Sigmoid colon (tissue), 7 donors: ENCODE results near the gene IFT25. TPM values are rescaled to one million over a fixed set of nuclear protein-coding genes. Genes with fewer than 3 reads are reported as not detected.

Experiments used
- DNase-seq: peaks from one replicate; pipeline ENCODE4 v3.0.0-alpha.2; 2019
- H3K27ac ChIP-seq, 4 donors: fragments of 200-600 bp; sonication (generic); one replicate each; pipeline ENCODE4 v1.5.1; 2016 to 2019; ENCODE audit warnings: mild to moderate bottlenecking in 1 of 4
- H3K27me3 ChIP-seq, 3 donors: fragments of 200-600 bp; sonication (generic); one replicate each; pipeline ENCODE4 v1.5.1; 2019; ENCODE audit warnings: mild to moderate bottlenecking in 1 of 3
- H3K36me3 ChIP-seq, 4 donors: fragments of 200-600 bp; sonication (generic); one replicate each; pipeline ENCODE4 v1.5.1; 2016 to 2019
- H3K4me1 ChIP-seq, 4 donors: fragments of 200-600 bp; sonication (generic); one replicate each; pipeline ENCODE4 v1.5.1; 2017 to 2019
- H3K4me3 ChIP-seq, 4 donors: fragments of 200-600 bp; sonication (generic); one replicate each; pipeline ENCODE4 v1.5.1; 2017 to 2019; ENCODE audit warnings: mild to moderate bottlenecking in 2 of 4, moderate library complexity in 1 of 4
- H3K9me3 ChIP-seq, 4 donors: fragments of 200-600 bp in 3 of 4; sonication (generic) in 3 of 4; one replicate each; pipeline versions ENCODE4 v1.5.1 to v1.6.1; 2013 to 2019
- CTCF ChIP-seq, 4 experiments: fragments of 450-650 bp in 3 of 4; fragments of 200-600 bp in 1 of 4; IDR thresholded peaks; one replicate each; pipeline ENCODE4 v1.5.1; 2016 to 2019; ENCODE audit warnings: antibody characterized with exemption in 4 of 4, mild to moderate bottlenecking in 3 of 4, moderate library complexity in 2 of 4
- EP300 ChIP-seq, 4 donors: sonication (generic); formaldehyde crosslinking; IDR thresholded peaks; one replicate each; pipeline ENCODE4 v1.6.1; 2017; ENCODE audit warnings: antibody characterized with exemption in 4 of 4
- POLR2A ChIP-seq, 2 donors: fragments of 450-650 bp; IDR thresholded peaks; one replicate each; pipeline ENCODE4 v1.6.1; 2016; ENCODE audit warnings: antibody characterized with exemption in 2 of 2, mild to moderate bottlenecking in 2 of 2, moderate library complexity in 2 of 2
- POLR2AphosphoS5 ChIP-seq, 4 donors: sonication (generic); formaldehyde crosslinking; IDR thresholded peaks; one replicate each; pipeline ENCODE4 v1.6.1; 2017; ENCODE audit warnings: antibody characterized with exemption in 4 of 4
- WGBS, 2 donors: extraction: QIAGEN DNeasy Blood & Tissue Kit; methylation state at CpG; one replicate each; pipeline ENCODE4 v1.1.7; 2013; 5-methylcytosine and 5-hydroxymethylcytosine counted together
- intact Hi-C: fragments of 100-400 bp; cut with DNase I; formaldehyde crosslinking; loops from one replicate; pipeline ENCODE4 v1.15.1; 2023
- polyA plus RNA-seq, 3 donors: library from polyadenylated mRNA; stranded (reverse); fragments of 200-250 nt; gene quantifications; one replicate each; pipeline ENCODE4 v1.2.3, GENCODE V29; 2013
- total RNA-seq, 4 donors: library from RNA; depleted of rRNA; stranded (reverse); fragments of >200 nt; gene quantifications; one replicate each; pipeline ENCODE4 v1.1.0, GENCODE V29; 2016
- donor health status: healthy with polysubstance abuse.
- donor health status: Bipolar disorder and iron deficiency.
- donor health status: healthy.

The IFT25 gene
- total and polyA plus RNA-seq, 7 donors, result 16.1 to 33.9 (median 25.0) TPM

- Histone ChIP-seq H3K36me3 (no peaks in the 10 kb centered on the region), H3K27ac (no peak overlapping the region)
- TF ChIP-seq POLR2A (IDR thresholded peaks at IDR 0.05) (no peak), CTCF (IDR thresholded peaks at IDR 0.05) (no peak), POLR2AphosphoS5 (IDR thresholded peaks at IDR 0.05) (no peak), EP300 (IDR thresholded peaks at IDR 0.05) (no peak)
Measured at GRCh38 chr1:53905509-53905908, 40.0 kb downstream of the IFT25 start.

GRCh38 chr1:53902235-53903138 is 43.0 kb downstream of the IFT25 start:
- DNase-seq, result no peak
- Histone ChIP-seq H3K36me3 (no peaks in the 10 kb centered on the region), H3K27me3 (no peaks in the 10 kb centered on the region), H3K9me3 (no peaks in the 10 kb centered on the region), H3K4me1 (peaks cover 0 to 23% (median 20%) of the 10 kb centered on the region in 4 donors), H3K4me3 (no peak overlapping the region), H3K27ac (no peak overlapping the region)
- intact Hi-C loops, result no loop called here
- TF ChIP-seq CTCF (IDR thresholded peaks at IDR 0.05) (no peak), POLR2AphosphoS5 (IDR thresholded peaks at IDR 0.05) (no peak), POLR2A (IDR thresholded peaks at IDR 0.05) (no peak), EP300 (IDR thresholded peaks at IDR 0.05) (no peak)
- 70 to 79% methylated on average over 7 of the region's 7 CpGs for WGBS, 2 donors

More at GRCh38 chr1:53905509-53905908, 40.0 kb downstream of the IFT25 start:
- 96% methylated on average over 8 of the region's 8 CpGs for WGBS, 2 donors
- Histone ChIP-seq H3K9me3 (no peaks in the 10 kb centered on the region), H3K4me3 (no peak overlapping the region), H3K4me1 (no peaks in the 10 kb centered on the region), H3K27me3 (no peaks in the 10 kb centered on the region)
- intact Hi-C loops, result no loop called here
- DNase-seq, result no peak

- no peak overlapping the region for H3K4me3 ChIP-seq
- H3K9me3 ChIP-seq, result no peaks in the 10 kb centered on the region
- H3K4me1 ChIP-seq, result peaks cover 0 to 46% (median 35%) of the 10 kb centered on the region in 4 donors
- no peaks in the 10 kb centered on the region for H3K36me3 ChIP-seq
- DNase-seq, result no peak
- no peaks in the 10 kb centered on the region for H3K27me3 ChIP-seq
- H3K27ac ChIP-seq, result no peak overlapping the region
- WGBS, 2 donors, result 88 to 89% methylated on average over 3 of the region's 3 CpGs
- TF ChIP-seq POLR2A (IDR thresholded peaks at IDR 0.05) (no peak), CTCF (IDR thresholded peaks at IDR 0.05) (no peak), EP300 (IDR thresholded peaks at IDR 0.05) (no peak), POLR2AphosphoS5 (IDR thresholded peaks at IDR 0.05) (no peak)
- intact Hi-C loops, result loop anchor here (5.0 kb wide), 1 partner anchor 153 kb away; the partner anchor contains the start of genes TCEANC2 and TMEM59
Measured at GRCh38 chr1:53899708-53900107, 45.8 kb downstream of the IFT25 start.

- Histone ChIP-seq H3K27me3 (no peaks in the 10 kb centered on the region), H3K4me1 (peaks cover 0 to 46% (median 35%) of the 10 kb centered on the region in 4 donors), H3K36me3 (no peaks in the 10 kb centered on the region), H3K9me3 (no peaks in the 10 kb centered on the region), H3K27ac (peak overlapping the region in 3 of 4 donors; percentile 40 to 65 (median 62)), H3K4me3 (no peak overlapping the region)
- DNase-seq, result no peak
- intact Hi-C loops, result loop anchor here (5.0 kb wide), 1 partner anchor 153 kb away; the partner anchor contains the start of genes TCEANC2 and TMEM59
- no peak for TF ChIP-seq POLR2A (IDR thresholded peaks at IDR 0.05)
- TF ChIP-seq EP300 (IDR thresholded peaks at IDR 0.05), result no peak
- peak in 2 of 4 donors; percentile 38 to 41 for TF ChIP-seq POLR2AphosphoS5 (IDR thresholded peaks at IDR 0.05)
- TF ChIP-seq CTCF (IDR thresholded peaks at IDR 0.05), result no peak
- 5 to 19% methylated on average over 2 of the region's 2 CpGs for whole genome bisulfite sequencing, 2 donors
Measured at GRCh38 chr1:53899206-53899628, 46.3 kb downstream of the IFT25 start.
